Thoracic aorta (tissue), 2 donors: ENCODE results near the gene C20orf141. TPM values are rescaled to one million over a fixed set of nuclear protein-coding genes. Genes with fewer than 3 reads are reported as not detected.
"Not testable (repeated sequence)": the region's sequence is repeated elsewhere in the genome, so short reads cannot be mapped to it uniquely, and the experiment has no call there.

ENCODE experiments used
- ATAC-seq: fragments of 150-250 bp; one replicate; pipeline ENCODE4 v1.8.0; 2017; ENCODE audit warnings: low read depth; ENCODE audit not compliant: insufficient number of reproducible peaks, low FRiP score
- DNase-seq: peaks from one replicate; pipeline ENCODE4 v3.0.0-alpha.2; 2020; ENCODE audit warnings: low spot score
- H3K27ac ChIP-seq, 2 donors: fragments of 200-600 bp; sonication (generic); 1 replicate in 1 of 2; 2 replicates in 1 of 2; pipeline ENCODE4 v1.5.1; 2016; ENCODE audit warnings: mild to moderate bottlenecking in 2 of 2, moderate library complexity in 2 of 2
- H3K27me3 ChIP-seq: fragments of 200-600 bp; sonication (generic); replicated peaks from 2 replicates; pipeline ENCODE4 v1.6.0; 2016; ENCODE audit warnings: mild to moderate bottlenecking; ENCODE audit not compliant: insufficient read depth
- H3K36me3 ChIP-seq: fragments of 200-600 bp; sonication (generic); one replicate; pipeline ENCODE4 v1.5.1; 2016
- H3K4me1 ChIP-seq, 2 donors: fragments of 200-600 bp; sonication (generic); 1 replicate in 1 of 2; 2 replicates in 1 of 2; pipeline versions ENCODE4 v1.5.1 to v1.6.0; 2016; ENCODE audit warnings: low read depth in 2 of 2, mild to moderate bottlenecking in 1 of 2; ENCODE audit not compliant: control insufficient read depth in 1 of 2
- H3K4me3 ChIP-seq: fragments of 200-600 bp; sonication (generic); 2 replicates; pipeline ENCODE4 v1.5.1; 2016; ENCODE audit warnings: mild to moderate bottlenecking
- H3K9me3 ChIP-seq: fragments of 200-600 bp; sonication (generic); 2 replicates; pipeline ENCODE4 v1.5.1; 2016
- CTCF ChIP-seq: fragments of 200-600 bp; sonication (generic); IDR thresholded peaks from one replicate; pipeline ENCODE4 v1.5.1; 2019; ENCODE audit warnings: antibody characterized with exemption
- total RNA-seq, 2 donors: library from RNA; depleted of rRNA; stranded (reverse); fragments of >200 nt; gene quantifications; one replicate each; pipeline versions ENCODE4 v1.1.0 to v1.2.3, GENCODE V29; 2016

The C20orf141 gene
- total RNA-seq, 2 donors from 2014 or later = not detected

GRCh38 chr20:2804852-2805688 lies 9.7 kb upstream of the C20orf141 start:
- H3K36me3 ChIP-seq = no peaks in the 10 kb centered on the region
- H3K4me3 ChIP-seq = no peak overlapping the region
- no peaks in the 10 kb centered on the region for H3K9me3 ChIP-seq
- TF ChIP-seq CTCF = no peak
- H3K4me1 ChIP-seq = peaks cover 0 to 10% of the 10 kb centered on the region in 2 donors
- peaks cover 7% of the 10 kb centered on the region for H3K27me3 ChIP-seq
- H3K27ac ChIP-seq = no peak overlapping the region
- DNase-seq (no peak), ATAC-seq (no peak)

- H3K4me1 ChIP-seq = peaks cover 0 to 6% of the 10 kb centered on the region in 2 donors
- peaks cover 7% of the 10 kb centered on the region for H3K27me3 ChIP-seq
- H3K9me3 ChIP-seq = no peaks in the 10 kb centered on the region
- H3K27ac ChIP-seq = no peak overlapping the region
- DNase-seq (no peak), ATAC-seq (no peak)
- no peaks in the 10 kb centered on the region for H3K36me3 ChIP-seq
- no peak overlapping the region for H3K4me3 ChIP-seq
- no peak for TF ChIP-seq CTCF
These were observed 9.0 kb upstream of the C20orf141 start for GRCh38 chr20:2805689-2806350.

GRCh38 chr20:2806351-2806701 lies 8.5 kb upstream of the C20orf141 start:
- Histone ChIP-seq H3K36me3 (no peaks in the 10 kb centered on the region), H3K9me3 (no peaks in the 10 kb centered on the region), H3K4me1 (peaks cover 0 to 6% of the 10 kb centered on the region in 2 donors), H3K4me3 (no peak overlapping the region), H3K27ac (no peak overlapping the region), H3K27me3 (peaks cover 7% of the 10 kb centered on the region)
- TF ChIP-seq CTCF = no peak
- ATAC-seq = no peak
- DNase-seq = no peak

GRCh38 chr20:2807019-2807418 lies 7.8 kb upstream of the C20orf141 start:
- no peak for TF ChIP-seq CTCF
- no peak for DNase-seq
- Histone ChIP-seq H3K36me3 (no peaks in the 10 kb centered on the region), H3K4me3 (no peak overlapping the region), H3K27ac (no peak overlapping the region), H3K4me1 (peaks cover 0 to 6% of the 10 kb centered on the region in 2 donors), H3K9me3 (no peaks in the 10 kb centered on the region), H3K27me3 (peaks cover 7% of the 10 kb centered on the region)
- no peak for ATAC-seq

DNA sequence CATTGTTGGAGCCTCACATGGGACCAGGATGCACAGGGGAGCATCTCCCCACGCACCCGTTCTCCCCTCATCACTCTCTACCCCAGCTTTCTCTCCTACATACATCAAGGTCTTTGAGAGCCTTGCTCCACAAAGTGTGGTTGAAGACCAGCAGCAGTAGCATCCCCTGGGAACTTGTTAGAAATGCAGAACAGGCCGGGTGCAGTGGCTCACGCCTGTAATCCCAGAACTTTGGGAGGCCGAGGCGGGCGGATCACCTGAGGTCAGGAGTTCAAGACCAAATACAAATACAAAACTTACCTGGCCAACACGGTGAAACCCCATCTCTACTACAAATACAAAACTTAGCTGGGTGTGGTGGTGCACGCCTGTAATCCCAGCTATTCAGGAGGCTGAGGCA lies 6.9 kb upstream of the C20orf141 start:
- H3K4me1 ChIP-seq, H3K36me3 ChIP-seq, ATAC-seq, H3K27me3 ChIP-seq, H3K27ac ChIP-seq, DNase-seq, H3K4me3 ChIP-seq, H3K9me3 ChIP-seq: not testable (repeated sequence)
